IMR-90 (cell line): Measurements from ENCODE around the gene ABCB6.

Experiments
- BHLHE40 ChIP-seq: fragments of 150-350 bp; IDR thresholded peaks from 2 replicates; pipeline ENCODE4 v1.6.1; 2016; ENCODE audit warnings: mild to moderate bottlenecking, low read depth, low read length
- CHD1 ChIP-seq: IDR thresholded peaks from 2 replicates; pipeline ENCODE4 v1.6.1; 2012; ENCODE audit warnings: low read depth, low read length, improper control_type of control experiment
- FOS ChIP-seq: fragments of 150-350 bp; IDR thresholded peaks from 2 replicates; pipeline ENCODE4 v1.6.1; 2016; ENCODE audit warnings: low read depth, low read length
- MAZ ChIP-seq: IDR thresholded peaks from 2 replicates; pipeline ENCODE4 v1.6.1; 2012; ENCODE audit warnings: low read depth, mild to moderate bottlenecking, low read length, improper control_type of control experiment, moderate library complexity, borderline replicate concordance
- NFE2L2 ChIP-seq: fragments of 150-350 bp; IDR thresholded peaks from 2 replicates; pipeline ENCODE4 v1.6.1; 2016; ENCODE audit warnings: low read depth, mild to moderate bottlenecking, low read length
- POLR2A ChIP-seq: IDR thresholded peaks from 2 replicates; pipeline ENCODE4 v1.6.1; 2012; ENCODE audit warnings: mild to moderate bottlenecking, low read depth, low read length
- RAD21 ChIP-seq: IDR thresholded peaks from 2 replicates; pipeline ENCODE4 v1.6.1; 2012; ENCODE audit warnings: low read length, improper control_type of control experiment
- SMC3 ChIP-seq: fragments of 150-350 bp; IDR thresholded peaks from 2 replicates; pipeline ENCODE4 v1.6.1; 2016; ENCODE audit warnings: low read depth, mild to moderate bottlenecking, antibody characterized with exemption, low read length, moderate library complexity
- TF ChIP-seq, protein P1 (sequence below): conservative IDR thresholded peaks from 2 replicates; pipeline ENCODE4 v1.5.1; 2012; ENCODE audit warnings: mild to moderate bottlenecking, low read depth, low read length, improper control_type of control experiment
- TF ChIP-seq, protein P2 (sequence below): fragments of 150-350 bp; IDR thresholded peaks from 2 replicates; pipeline ENCODE4 v1.6.1; 2017; ENCODE audit warnings: mild to moderate bottlenecking, antibody characterized with exemption, low read length, low read depth

GRCh38 chr2:219243291-219243761 is 24.6 kb upstream of the ABCB6 start:
- TF ChIP-seq RAD21 (no peak), SMC3 (no peak), MAZ (no peak), POLR2A (no peak), CHD1 (no peak), BHLHE40 (no peak), NFE2L2 (no peak), FOS (no peak)
- TF ChIP-seq, protein P1, sequence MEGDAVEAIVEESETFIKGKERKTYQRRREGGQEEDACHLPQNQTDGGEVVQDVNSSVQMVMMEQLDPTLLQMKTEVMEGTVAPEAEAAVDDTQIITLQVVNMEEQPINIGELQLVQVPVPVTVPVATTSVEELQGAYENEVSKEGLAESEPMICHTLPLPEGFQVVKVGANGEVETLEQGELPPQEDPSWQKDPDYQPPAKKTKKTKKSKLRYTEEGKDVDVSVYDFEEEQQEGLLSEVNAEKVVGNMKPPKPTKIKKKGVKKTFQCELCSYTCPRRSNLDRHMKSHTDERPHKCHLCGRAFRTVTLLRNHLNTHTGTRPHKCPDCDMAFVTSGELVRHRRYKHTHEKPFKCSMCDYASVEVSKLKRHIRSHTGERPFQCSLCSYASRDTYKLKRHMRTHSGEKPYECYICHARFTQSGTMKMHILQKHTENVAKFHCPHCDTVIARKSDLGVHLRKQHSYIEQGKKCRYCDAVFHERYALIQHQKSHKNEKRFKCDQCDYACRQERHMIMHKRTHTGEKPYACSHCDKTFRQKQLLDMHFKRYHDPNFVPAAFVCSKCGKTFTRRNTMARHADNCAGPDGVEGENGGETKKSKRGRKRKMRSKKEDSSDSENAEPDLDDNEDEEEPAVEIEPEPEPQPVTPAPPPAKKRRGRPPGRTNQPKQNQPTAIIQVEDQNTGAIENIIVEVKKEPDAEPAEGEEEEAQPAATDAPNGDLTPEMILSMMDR, result no peak
- TF ChIP-seq, protein P2, sequence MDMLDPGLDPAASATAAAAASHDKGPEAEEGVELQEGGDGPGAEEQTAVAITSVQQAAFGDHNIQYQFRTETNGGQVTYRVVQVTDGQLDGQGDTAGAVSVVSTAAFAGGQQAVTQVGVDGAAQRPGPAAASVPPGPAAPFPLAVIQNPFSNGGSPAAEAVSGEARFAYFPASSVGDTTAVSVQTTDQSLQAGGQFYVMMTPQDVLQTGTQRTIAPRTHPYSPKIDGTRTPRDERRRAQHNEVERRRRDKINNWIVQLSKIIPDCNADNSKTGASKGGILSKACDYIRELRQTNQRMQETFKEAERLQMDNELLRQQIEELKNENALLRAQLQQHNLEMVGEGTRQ, result peak; percentile 56; the same call in 1 of the 2 replicates
